ENCODE measurements around the gene MATN3.

DNA sequence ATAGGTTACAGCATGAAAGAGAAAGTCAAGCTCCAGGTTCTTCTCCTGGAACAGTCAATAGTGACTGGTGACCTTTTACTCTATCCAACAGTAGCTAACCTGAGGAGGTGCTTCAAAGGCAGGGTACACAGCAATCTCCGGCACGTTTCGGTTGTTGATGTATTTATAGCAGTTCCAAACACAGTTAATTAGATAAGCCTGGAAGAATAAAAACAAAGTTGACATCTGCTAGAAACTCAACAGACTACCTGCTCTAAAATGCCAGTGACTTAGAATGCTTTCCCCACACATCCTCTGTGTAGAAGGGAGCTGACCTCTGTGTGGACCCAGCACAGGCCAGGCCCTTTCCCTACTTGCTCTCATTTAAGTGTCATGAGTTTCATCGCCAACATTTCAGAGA, 21.8 kb upstream of the MATN3 start:
- TF ChIP-seq, protein P1, sequence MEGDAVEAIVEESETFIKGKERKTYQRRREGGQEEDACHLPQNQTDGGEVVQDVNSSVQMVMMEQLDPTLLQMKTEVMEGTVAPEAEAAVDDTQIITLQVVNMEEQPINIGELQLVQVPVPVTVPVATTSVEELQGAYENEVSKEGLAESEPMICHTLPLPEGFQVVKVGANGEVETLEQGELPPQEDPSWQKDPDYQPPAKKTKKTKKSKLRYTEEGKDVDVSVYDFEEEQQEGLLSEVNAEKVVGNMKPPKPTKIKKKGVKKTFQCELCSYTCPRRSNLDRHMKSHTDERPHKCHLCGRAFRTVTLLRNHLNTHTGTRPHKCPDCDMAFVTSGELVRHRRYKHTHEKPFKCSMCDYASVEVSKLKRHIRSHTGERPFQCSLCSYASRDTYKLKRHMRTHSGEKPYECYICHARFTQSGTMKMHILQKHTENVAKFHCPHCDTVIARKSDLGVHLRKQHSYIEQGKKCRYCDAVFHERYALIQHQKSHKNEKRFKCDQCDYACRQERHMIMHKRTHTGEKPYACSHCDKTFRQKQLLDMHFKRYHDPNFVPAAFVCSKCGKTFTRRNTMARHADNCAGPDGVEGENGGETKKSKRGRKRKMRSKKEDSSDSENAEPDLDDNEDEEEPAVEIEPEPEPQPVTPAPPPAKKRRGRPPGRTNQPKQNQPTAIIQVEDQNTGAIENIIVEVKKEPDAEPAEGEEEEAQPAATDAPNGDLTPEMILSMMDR (conservative IDR thresholded peaks at IDR 0.05) = no peak
- no peak for TF ChIP-seq EZH2 (IDR thresholded peaks at IDR 0.05; ENCODE audit: low read depth)
